ENCODE results near the gene KCTD14.
"Not testable (repeated sequence)": the region's sequence is repeated elsewhere in the genome, so short reads cannot be mapped to it uniquely, and the experiment has no call there.

KCTD14 gene

DNA sequence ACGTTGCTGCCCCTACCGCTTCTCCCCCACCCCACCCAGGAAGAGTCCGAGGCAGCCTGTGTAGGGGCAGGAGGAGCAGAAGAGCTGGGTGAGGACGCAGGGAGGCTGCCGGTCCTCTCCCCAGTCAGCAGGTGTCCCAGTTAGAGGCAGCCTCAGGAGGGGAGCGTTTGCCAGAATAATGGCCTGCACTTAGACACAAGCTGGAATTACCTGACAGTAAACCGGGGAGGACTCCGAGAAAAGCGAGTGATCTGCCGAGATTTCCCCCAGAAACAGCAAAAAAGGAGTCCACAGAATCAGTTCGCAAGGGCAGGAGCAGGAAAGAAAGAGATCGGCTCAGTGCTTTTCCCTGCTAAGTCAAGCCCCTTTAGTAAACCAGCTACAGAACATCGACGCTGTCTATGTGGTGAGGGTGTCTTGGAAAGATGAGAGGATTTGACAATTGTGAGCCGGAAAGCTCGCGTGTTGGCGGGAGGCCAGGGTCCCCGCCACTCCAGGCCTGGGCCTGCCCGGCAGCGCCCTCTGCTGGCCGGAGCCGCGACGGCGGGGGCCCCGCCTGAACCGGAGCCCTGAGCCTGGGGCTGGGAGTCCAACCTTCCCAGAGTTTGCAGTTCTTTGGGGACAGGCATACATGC, 22.9 kb upstream of the KCTD14 start:
- Histone ChIP-seq H3K79me2 (ENCODE audit: control insufficient read depth, insufficient read depth, low read length) (no peaks in the 10 kb centered on the region), H2BK15ac (replicated peaks; ENCODE audit: low read depth) (no peak overlapping the region), H3K4ac (ENCODE audit: low read depth, low read length) (no peak overlapping the region), H2BK120ac (ENCODE audit: low read depth, low read length) (no peak overlapping the region), H3K4me1 (ENCODE audit: control insufficient read depth, low read depth, low read length) (peaks cover 5% of the 10 kb centered on the region), H3K4me2 (ENCODE audit: low read length) (peak overlapping the region; percentile 71), H3K27me3 (ENCODE audit: insufficient read depth, low read length, poor library complexity) (no peaks in the 10 kb centered on the region), H4K5ac (ENCODE audit: low read length) (no peak overlapping the region), H3K23ac (ENCODE audit: low read length) (no peak overlapping the region), H2BK5ac (ENCODE audit: low read length) (no peak overlapping the region), H3K27ac (ENCODE audit: low read depth, low read length) (no peak overlapping the region), H3K56ac (ENCODE audit: low read length) (peak overlapping the region; percentile 83), H3K9ac (ENCODE audit: low read length) (peak overlapping the region; percentile 55), H3K79me1 (ENCODE audit: low read length) (no peaks in the 10 kb centered on the region), H2AK5ac (ENCODE audit: low read length) (no peak overlapping the region), H3K4me3 (ENCODE audit: low read length) (no peak overlapping the region), H3K18ac (ENCODE audit: low read length) (no peak overlapping the region), H3K36me3 (ENCODE audit: control insufficient read depth, insufficient read depth, low read length) (no peaks in the 10 kb centered on the region), H4K8ac (ENCODE audit: low read depth, low read length) (no peak overlapping the region)
- no CpG with 5 or more reads among the region's 28 CpGs for WGBS (ENCODE audit: extremely low coverage, insufficient coverage, low lambda C conversion rate)
- DNase-seq, result peak; percentile 63

DNA sequence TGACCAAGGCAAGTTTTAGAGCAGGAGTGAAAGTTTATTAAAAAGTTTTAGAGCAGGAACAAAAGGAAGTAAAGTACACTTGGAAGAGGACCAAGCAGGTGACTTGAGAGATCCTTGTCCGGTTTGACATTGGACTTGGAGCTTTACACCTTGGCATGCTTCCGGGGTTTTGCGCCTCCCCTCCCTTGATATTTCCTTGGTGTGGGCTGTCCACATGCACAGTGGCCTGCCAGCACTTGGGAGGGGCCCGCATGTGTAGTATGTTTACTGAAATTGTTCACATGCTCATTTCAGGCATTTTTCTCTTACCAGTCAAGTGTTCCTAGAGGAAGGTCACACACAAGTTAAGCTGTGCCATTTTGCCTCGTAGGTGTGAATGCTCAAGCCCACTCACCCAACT, 21.6 kb upstream of the KCTD14 start:
- Histone ChIP-seq H3K56ac (ENCODE audit: low read length) (no peak overlapping the region), H3K27ac (ENCODE audit: low read depth, low read length) (no peak overlapping the region), H4K5ac (ENCODE audit: low read length) (no peak overlapping the region), H3K27me3 (ENCODE audit: insufficient read depth, low read length, poor library complexity) (no peaks in the 10 kb centered on the region), H3K79me2 (ENCODE audit: control insufficient read depth, insufficient read depth, low read length) (no peaks in the 10 kb centered on the region), H3K36me3 (ENCODE audit: control insufficient read depth, insufficient read depth, low read length) (no peaks in the 10 kb centered on the region), H3K4me2 (ENCODE audit: low read length) (no peak overlapping the region), H2AK5ac (ENCODE audit: low read length) (no peak overlapping the region), H2BK5ac (ENCODE audit: low read length) (no peak overlapping the region), H4K8ac (ENCODE audit: low read depth, low read length) (no peak overlapping the region), H2BK120ac (ENCODE audit: low read depth, low read length) (no peak overlapping the region), H3K79me1 (ENCODE audit: low read length) (no peaks in the 10 kb centered on the region), H3K18ac (ENCODE audit: low read length) (no peak overlapping the region), H3K9ac (ENCODE audit: low read length) (no peak overlapping the region), H3K4me3 (ENCODE audit: low read length) (no peak overlapping the region), H3K4me1 (ENCODE audit: control insufficient read depth, low read depth, low read length) (peaks cover 2% of the 10 kb centered on the region), H3K23ac (ENCODE audit: low read length) (no peak overlapping the region), H3K4ac (ENCODE audit: low read depth, low read length) (no peak overlapping the region), H2BK15ac (replicated peaks; ENCODE audit: low read depth) (no peak overlapping the region)
- DNase-seq, result no peak
- WGBS (ENCODE audit: extremely low coverage, insufficient coverage, low lambda C conversion rate), result no CpG with 5 or more reads among the region's 5 CpGs

DNA sequence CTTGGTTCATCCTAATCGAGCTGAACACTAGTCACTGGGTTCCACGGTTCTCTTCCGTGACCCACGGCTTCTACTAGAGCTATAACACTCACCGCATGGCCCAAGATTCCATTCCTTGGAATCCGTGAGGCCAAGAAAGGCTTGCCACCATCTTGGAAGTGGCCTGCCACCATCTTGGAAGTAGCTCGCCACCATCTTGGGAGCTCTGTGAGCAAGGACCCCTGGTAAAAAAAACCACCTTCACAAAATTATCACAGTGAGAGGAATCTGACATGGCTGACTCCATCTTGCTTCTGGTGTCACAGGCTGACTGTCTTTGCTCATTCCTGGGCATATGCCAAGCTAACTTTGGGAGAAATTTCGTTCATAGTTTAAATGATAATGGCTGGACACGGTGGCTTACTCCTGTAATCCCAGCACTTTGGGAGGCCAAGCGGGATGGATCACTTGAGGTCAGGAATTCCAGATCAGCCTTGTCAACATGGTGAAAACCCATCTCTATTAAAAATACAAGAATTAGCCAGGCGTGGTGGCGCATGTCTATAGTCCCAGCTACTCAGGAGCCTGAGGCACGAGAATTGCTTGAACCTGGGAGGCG, 18.9 kb upstream of the KCTD14 start:
- no peak overlapping the region for H3K23ac ChIP-seq (ENCODE audit: low read length)
- H3K4me1 ChIP-seq (ENCODE audit: control insufficient read depth, low read depth, low read length), result peaks cover 2% of the 10 kb centered on the region
- H3K79me2 ChIP-seq (ENCODE audit: control insufficient read depth, insufficient read depth, low read length), result no peaks in the 10 kb centered on the region
- H4K5ac ChIP-seq (ENCODE audit: low read length), result no peak overlapping the region
- no peaks in the 10 kb centered on the region for H3K36me3 ChIP-seq (ENCODE audit: control insufficient read depth, insufficient read depth, low read length)
- H3K27ac ChIP-seq (ENCODE audit: low read depth, low read length), result no peak overlapping the region
- H3K56ac ChIP-seq (ENCODE audit: low read length), result no peak overlapping the region
- no peak overlapping the region for H2AK5ac ChIP-seq (ENCODE audit: low read length)
- no peak overlapping the region for H4K8ac ChIP-seq (ENCODE audit: low read depth, low read length)
- H3K4me3 ChIP-seq (ENCODE audit: low read length), result no peak overlapping the region
- no peak overlapping the region for H2BK5ac ChIP-seq (ENCODE audit: low read length)
- no peak overlapping the region for H2BK15ac ChIP-seq (replicated peaks; ENCODE audit: low read depth)
- H3K9ac ChIP-seq (ENCODE audit: low read length), result no peak overlapping the region
- H2BK120ac ChIP-seq (ENCODE audit: low read depth, low read length), result no peak overlapping the region
- H3K18ac ChIP-seq (ENCODE audit: low read length), result no peak overlapping the region
- H3K79me1 ChIP-seq (ENCODE audit: low read length), result no peaks in the 10 kb centered on the region
- no CpG with 5 or more reads among the region's 14 CpGs for WGBS (ENCODE audit: extremely low coverage, insufficient coverage, low lambda C conversion rate)
- no peak for DNase-seq
- no peak overlapping the region for H3K4me2 ChIP-seq (ENCODE audit: low read length)
- H3K4ac ChIP-seq (ENCODE audit: low read depth, low read length), result no peak overlapping the region
- H3K27me3 ChIP-seq (ENCODE audit: insufficient read depth, low read length, poor library complexity), result no peaks in the 10 kb centered on the region

DNA sequence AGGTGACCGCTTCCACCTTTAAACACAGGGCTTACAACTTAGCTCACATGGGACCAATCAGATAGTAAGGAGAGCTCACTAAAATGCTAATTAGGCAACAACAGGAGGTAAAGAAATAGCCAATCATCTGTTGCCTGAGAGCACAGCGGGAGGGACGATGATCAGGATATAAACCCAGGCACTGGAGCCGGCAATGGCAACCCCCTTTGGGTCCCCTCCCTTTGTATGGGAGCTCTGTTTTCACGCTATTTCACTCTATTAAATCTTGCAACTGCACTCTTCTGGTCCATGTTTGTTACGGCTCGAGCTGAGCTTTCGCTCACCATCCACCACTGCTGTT, 18.3 kb upstream of the KCTD14 start:
- WGBS (ENCODE audit: extremely low coverage, insufficient coverage, low lambda C conversion rate), result no CpG with 5 or more reads among the region's 8 CpGs
- H3K4ac ChIP-seq (ENCODE audit: low read depth, low read length); H2BK5ac ChIP-seq (ENCODE audit: low read length); H2BK120ac ChIP-seq (ENCODE audit: low read depth, low read length); H3K56ac ChIP-seq (ENCODE audit: low read length); H3K79me2 ChIP-seq (ENCODE audit: control insufficient read depth, insufficient read depth, low read length); H2BK15ac ChIP-seq (replicated peaks; ENCODE audit: low read depth); H3K18ac ChIP-seq (ENCODE audit: low read length); H3K4me3 ChIP-seq (ENCODE audit: low read length); H3K4me2 ChIP-seq (ENCODE audit: low read length); H3K23ac ChIP-seq (ENCODE audit: low read length); H3K27me3 ChIP-seq (ENCODE audit: insufficient read depth, low read length, poor library complexity); H4K8ac ChIP-seq (ENCODE audit: low read depth, low read length); H3K4me1 ChIP-seq (ENCODE audit: control insufficient read depth, low read depth, low read length); H4K5ac ChIP-seq (ENCODE audit: low read length); H3K27ac ChIP-seq (ENCODE audit: low read depth, low read length); H3K79me1 ChIP-seq (ENCODE audit: low read length); H2AK5ac ChIP-seq (ENCODE audit: low read length); H3K9ac ChIP-seq (ENCODE audit: low read length); H3K36me3 ChIP-seq (ENCODE audit: control insufficient read depth, insufficient read depth, low read length): not testable (repeated sequence)
- peak; percentile 26 for DNase-seq

DNA sequence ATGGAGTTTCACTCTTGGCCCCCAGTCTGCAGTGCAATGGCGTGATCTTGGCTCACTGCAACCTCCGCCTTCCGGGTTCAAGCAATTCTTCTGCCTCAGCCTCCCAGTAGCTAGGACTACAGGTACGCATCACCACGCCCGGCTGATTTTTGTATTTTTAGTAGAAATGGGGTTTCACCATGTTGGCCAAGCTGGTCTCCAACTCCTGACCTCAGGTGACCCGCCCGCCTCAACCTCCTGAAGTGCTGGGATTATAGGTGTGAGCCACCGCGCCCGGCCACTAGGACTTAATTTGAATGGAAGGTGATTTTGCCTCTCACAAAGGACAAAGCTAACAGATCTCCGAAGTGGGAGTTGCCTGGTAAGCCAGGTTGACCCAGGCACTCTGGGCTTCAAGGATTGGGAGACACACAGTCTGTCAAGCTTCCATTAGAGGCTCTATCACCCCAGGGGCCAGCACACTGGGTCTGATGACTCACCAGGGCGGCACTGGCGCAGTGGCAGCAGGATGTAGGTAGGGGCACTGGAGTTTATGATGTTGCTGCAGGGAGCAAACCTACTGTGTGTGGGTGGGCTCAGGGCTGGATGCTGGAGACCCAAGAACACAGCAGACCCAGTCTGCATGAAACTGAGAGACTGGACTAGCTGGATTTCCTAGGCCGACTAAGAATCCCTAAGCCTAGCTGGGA, 17.8 kb upstream of the KCTD14 start:
- no CpG with 5 or more reads among the region's 15 CpGs for WGBS (ENCODE audit: extremely low coverage, insufficient coverage, low lambda C conversion rate)
- Histone ChIP-seq H3K56ac (ENCODE audit: low read length) (no peak overlapping the region), H3K27me3 (ENCODE audit: insufficient read depth, low read length, poor library complexity) (no peaks in the 10 kb centered on the region), H2AK5ac (ENCODE audit: low read length) (no peak overlapping the region), H2BK120ac (ENCODE audit: low read depth, low read length) (no peak overlapping the region), H2BK15ac (replicated peaks; ENCODE audit: low read depth) (no peak overlapping the region), H3K4me2 (ENCODE audit: low read length) (no peak overlapping the region), H3K23ac (ENCODE audit: low read length) (no peak overlapping the region), H2BK5ac (ENCODE audit: low read length) (no peak overlapping the region), H3K27ac (ENCODE audit: low read depth, low read length) (no peak overlapping the region), H3K4me3 (ENCODE audit: low read length) (no peak overlapping the region), H3K9ac (ENCODE audit: low read length) (no peak overlapping the region), H3K79me2 (ENCODE audit: control insufficient read depth, insufficient read depth, low read length) (no peaks in the 10 kb centered on the region), H4K5ac (ENCODE audit: low read length) (no peak overlapping the region), H3K36me3 (ENCODE audit: control insufficient read depth, insufficient read depth, low read length) (no peaks in the 10 kb centered on the region), H3K79me1 (ENCODE audit: low read length) (no peaks in the 10 kb centered on the region), H3K4ac (ENCODE audit: low read depth, low read length) (no peak overlapping the region), H3K4me1 (ENCODE audit: control insufficient read depth, low read depth, low read length) (no peaks in the 10 kb centered on the region), H4K8ac (ENCODE audit: low read depth, low read length) (no peak overlapping the region), H3K18ac (ENCODE audit: low read length) (no peak overlapping the region)
- peak; percentile 68 for DNase-seq
